Uterus (tissue), 2 donors: ENCODE measurements around the gene CDK19.

Source experiments
- POLR2A ChIP-seq, 2 donors: fragments of 450-650 bp; IDR thresholded peaks; one replicate each; pipeline ENCODE4 v1.6.1; 2016; ENCODE audit warnings: antibody characterized with exemption in 2 of 2, mild to moderate bottlenecking in 1 of 2, moderate library complexity in 1 of 2
- TF ChIP-seq, protein P1 (sequence below), 4 experiments: fragments of 200-600 bp in 2 of 4; fragments of 450-650 bp in 2 of 4; sonication (generic) in 2 of 4; IDR thresholded peaks; one replicate each; pipeline ENCODE4 v1.5.1; 2016 to 2019; ENCODE audit warnings: antibody characterized with exemption in 4 of 4, mild to moderate bottlenecking in 2 of 4, moderate library complexity in 1 of 4

DNA sequence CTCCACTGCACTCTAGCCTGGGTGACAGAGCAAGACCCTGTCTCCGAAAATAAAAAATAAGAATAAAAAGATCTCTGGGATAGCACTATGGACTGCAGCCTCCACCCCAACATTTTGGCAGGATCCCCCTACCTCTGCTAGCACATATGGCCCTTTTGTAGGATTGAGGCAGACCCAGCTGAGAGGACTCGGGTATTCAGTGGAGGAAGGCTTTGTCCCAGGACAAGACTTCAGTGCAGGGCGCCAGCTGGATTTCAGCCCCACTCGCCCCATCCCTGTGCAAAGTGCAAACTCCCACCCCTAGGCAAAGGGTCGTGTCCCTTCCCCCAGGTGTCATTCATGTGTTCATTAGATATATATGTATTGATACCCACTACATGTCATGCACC lies 254.3 kb downstream of the CDK19 start:
- TF ChIP-seq, protein P1, sequence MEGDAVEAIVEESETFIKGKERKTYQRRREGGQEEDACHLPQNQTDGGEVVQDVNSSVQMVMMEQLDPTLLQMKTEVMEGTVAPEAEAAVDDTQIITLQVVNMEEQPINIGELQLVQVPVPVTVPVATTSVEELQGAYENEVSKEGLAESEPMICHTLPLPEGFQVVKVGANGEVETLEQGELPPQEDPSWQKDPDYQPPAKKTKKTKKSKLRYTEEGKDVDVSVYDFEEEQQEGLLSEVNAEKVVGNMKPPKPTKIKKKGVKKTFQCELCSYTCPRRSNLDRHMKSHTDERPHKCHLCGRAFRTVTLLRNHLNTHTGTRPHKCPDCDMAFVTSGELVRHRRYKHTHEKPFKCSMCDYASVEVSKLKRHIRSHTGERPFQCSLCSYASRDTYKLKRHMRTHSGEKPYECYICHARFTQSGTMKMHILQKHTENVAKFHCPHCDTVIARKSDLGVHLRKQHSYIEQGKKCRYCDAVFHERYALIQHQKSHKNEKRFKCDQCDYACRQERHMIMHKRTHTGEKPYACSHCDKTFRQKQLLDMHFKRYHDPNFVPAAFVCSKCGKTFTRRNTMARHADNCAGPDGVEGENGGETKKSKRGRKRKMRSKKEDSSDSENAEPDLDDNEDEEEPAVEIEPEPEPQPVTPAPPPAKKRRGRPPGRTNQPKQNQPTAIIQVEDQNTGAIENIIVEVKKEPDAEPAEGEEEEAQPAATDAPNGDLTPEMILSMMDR (IDR thresholded peaks at IDR 0.05) = no peak
- no peak for TF ChIP-seq POLR2A (IDR thresholded peaks at IDR 0.05)
